HTR-8/SVneo (cell line): Measurements from ENCODE around the gene F8A1.
A peak's percentile ranks its signal among the peaks of the same experiment; 100 is the strongest.
"Not testable (repeated sequence)": the region's sequence is repeated elsewhere in the genome, so short reads cannot be mapped to it uniquely, and the experiment has no call there.

Experiments
- DNase-seq: peaks from one replicate; pipeline ENCODE4 v3.0.0; 2011; ENCODE audit warnings: low spot score, mixed read lengths; ENCODE audit not compliant: insufficient read length
- FAIRE-seq: peaks from 2 replicates; lab custom pipeline; 2011; peaks lifted over from hg19 to GRCh38; lab: Jason Lieb, UNC

The F8A1 gene

GRCh38 chrX:154886069-154886788 lies at the start of gene F8A1:
F8A1 (plus strand) TSS chrX:154886355; CDS start chrX:154886375, 20 bp downstream.
- not testable (repeated sequence) for FAIRE-seq

GRCh38 chrX:154840856-154841255 lies 45.3 kb upstream of the F8A1 start:
- peak; percentile 20 for DNase-seq
- no peak for FAIRE-seq

More at GRCh38 chrX:154886069-154886788, at the start of gene F8A1:
- not testable (repeated sequence) for DNase-seq

GRCh38 chrX:154850957-154851611 lies 35.1 kb upstream of the F8A1 start:
- FAIRE-seq (no peak), DNase-seq (no peak)

GRCh38 chrX:154855256-154855655 lies 30.9 kb upstream of the F8A1 start:
- no peak for DNase-seq

GRCh38 chrX:154868522-154868921 lies 17.6 kb upstream of the F8A1 start:
- not testable (repeated sequence) for DNase-seq, FAIRE-seq

More at GRCh38 chrX:154855256-154855655, 30.9 kb upstream of the F8A1 start:
- FAIRE-seq = no peak

GRCh38 chrX:154873329-154873728 lies 12.8 kb upstream of the F8A1 start:
- DNase-seq = no peak
- no peak for FAIRE-seq

GRCh38 chrX:154884069-154884468 lies 2.1 kb upstream of the F8A1 start:
- DNase-seq, FAIRE-seq: not testable (repeated sequence)

- DNase-seq, FAIRE-seq: not testable (repeated sequence)
Measured at GRCh38 chrX:154885057-154885456, 1.1 kb upstream of the F8A1 start.

GRCh38 chrX:154885549-154885948 lies 606 bp upstream of the F8A1 start:
- not testable (repeated sequence) for FAIRE-seq

GRCh38 chrX:154886789-154887221 lies 650 bp downstream of the F8A1 start:
- DNase-seq, FAIRE-seq: not testable (repeated sequence)

More at GRCh38 chrX:154885549-154885948, 606 bp upstream of the F8A1 start:
- DNase-seq = not testable (repeated sequence)

- DNase-seq = no peak
- no peak for FAIRE-seq
Measured at GRCh38 chrX:154890990-154891639, 5.0 kb downstream of the F8A1 start.

- FAIRE-seq = no peak
- DNase-seq = no peak
Measured at GRCh38 chrX:154892296-154892695, 6.1 kb downstream of the F8A1 start.

GRCh38 chrX:154900323-154900722 lies 14.2 kb downstream of the F8A1 start:
- no peak for FAIRE-seq

GRCh38 chrX:154902408-154902807 lies 16.3 kb downstream of the F8A1 start:
- FAIRE-seq (no peak), DNase-seq (no peak)

More at GRCh38 chrX:154900323-154900722, 14.2 kb downstream of the F8A1 start:
- no peak for DNase-seq

GRCh38 chrX:154908821-154909220 lies 22.7 kb downstream of the F8A1 start:
- DNase-seq = no peak
- no peak for FAIRE-seq

- FAIRE-seq, DNase-seq: not testable (repeated sequence)
Measured at GRCh38 chrX:154910048-154910447, 23.9 kb downstream of the F8A1 start.

- DNase-seq, FAIRE-seq: not testable (repeated sequence)
Measured at GRCh38 chrX:154910528-154910927, 24.4 kb downstream of the F8A1 start.

GRCh38 chrX:154914052-154914451 lies 27.9 kb downstream of the F8A1 start:
- DNase-seq (no peak), FAIRE-seq (no peak)

GRCh38 chrX:154918060-154918483 lies 31.9 kb downstream of the F8A1 start:
- DNase-seq (peak; percentile 43), FAIRE-seq (no peak)

- DNase-seq = not testable (repeated sequence)
Measured at GRCh38 chrX:154924771-154925170, 38.6 kb downstream of the F8A1 start.

More at GRCh38 chrX:154924771-154925170, 38.6 kb downstream of the F8A1 start:
- not testable (repeated sequence) for FAIRE-seq
